AG04449 (cell line): Measurements from ENCODE around the gene PKDREJ.

Experiments
- CTCF ChIA-PET: fragments of 350-600 bp; formaldehyde crosslinking; extraction: SDS; loops from one replicate; lab custom pipeline; 2021; ENCODE audit warnings: antibody characterized with exemption; lab: Yijun Ruan, JAX
- POLR2A ChIA-PET: fragments of 400-600, 350-600 bp; formaldehyde crosslinking; extraction: SDS; loops from one replicate; lab custom pipeline; 2020; ENCODE audit warnings: antibody characterized with exemption, inconsistent platforms; lab: Yijun Ruan, JAX
- DNase-seq: peaks from one replicate; pipeline ENCODE4 v3.0.0-alpha.2; 2010; ENCODE audit warnings: low read depth, low spot score
- H3K4me3 ChIP-seq: 2 replicates; pipeline ENCODE4 v1.5.1; 2011; ENCODE audit warnings: low read depth, mild to moderate bottlenecking, control low read depth, low read length
- CTCF ChIP-seq: IDR thresholded peaks from one replicate; pipeline ENCODE4 v1.5.1; 2011; ENCODE audit warnings: mild to moderate bottlenecking, moderate library complexity, low read length, control low read depth, inconsistent platforms; ENCODE audit not compliant: insufficient read depth; ENCODE audit errors: missing control alignments

The PKDREJ gene

DNA sequence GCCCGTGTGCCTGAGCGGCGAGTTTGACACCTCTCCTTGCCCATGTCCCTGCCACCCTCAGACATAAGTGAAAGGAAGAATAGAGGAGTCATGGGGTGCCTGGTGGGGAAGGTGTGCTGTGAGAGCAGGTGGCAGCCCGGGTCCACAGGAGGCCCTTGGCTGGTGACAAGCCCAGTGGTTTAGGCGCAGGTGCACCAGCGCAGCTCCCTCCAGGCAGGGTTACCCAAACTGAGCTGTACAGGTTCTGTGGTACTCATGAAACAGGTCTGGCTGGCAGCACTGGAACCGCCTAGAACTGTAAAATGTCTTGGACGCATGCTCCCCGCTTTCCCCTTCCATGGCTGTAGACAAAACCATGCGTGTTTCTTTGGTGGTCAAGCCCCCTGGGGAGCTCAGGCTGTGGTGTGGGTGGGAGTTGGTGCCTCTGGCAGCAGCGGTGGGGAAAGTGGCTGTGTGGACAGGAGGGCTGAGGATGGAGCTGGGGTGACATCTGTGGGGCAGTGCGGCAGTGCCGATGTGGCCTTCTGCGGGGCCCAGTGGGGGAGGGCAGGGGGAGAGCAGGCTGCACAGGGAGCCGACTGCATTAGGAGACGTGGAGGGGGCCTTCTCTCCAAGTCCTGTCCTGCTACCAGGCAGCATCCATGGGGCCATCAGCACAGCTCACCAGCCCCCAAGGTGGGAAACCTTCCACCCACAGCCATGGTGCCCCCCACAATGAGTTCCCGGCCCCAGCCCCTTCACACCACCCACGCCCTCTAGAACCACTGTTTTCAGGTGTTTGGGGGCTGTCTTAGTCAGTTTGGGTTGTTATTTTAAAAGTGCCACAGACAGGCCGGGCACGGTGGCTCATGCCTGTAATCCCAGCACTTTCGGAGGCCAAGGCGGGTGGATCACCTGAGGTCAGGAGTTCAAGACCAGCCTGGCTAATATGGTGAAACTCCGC lies 28.0 kb upstream of the PKDREJ start:
- H3K4me3 ChIP-seq, result no peak overlapping the region
- TF ChIP-seq CTCF, result no peak
- no peak for DNase-seq
- ChIA-PET CTCF (no interaction called here), POLR2A (no interaction called here)

GRCh38 chr22:46290121-46290842 lies 27.1 kb upstream of the PKDREJ start:
- no peak overlapping the region for H3K4me3 ChIP-seq
- no peak for DNase-seq
- POLR2A ChIA-PET, result no interaction called here
- TF ChIP-seq CTCF, result no peak
- CTCF ChIA-PET, result interaction anchor here (0.7 to 1.1 kb wide), 2 partner anchors 9 to 46 kb away, joined by 3 to 4 read pairs; no protein-coding TSS in a partner anchor

DNA sequence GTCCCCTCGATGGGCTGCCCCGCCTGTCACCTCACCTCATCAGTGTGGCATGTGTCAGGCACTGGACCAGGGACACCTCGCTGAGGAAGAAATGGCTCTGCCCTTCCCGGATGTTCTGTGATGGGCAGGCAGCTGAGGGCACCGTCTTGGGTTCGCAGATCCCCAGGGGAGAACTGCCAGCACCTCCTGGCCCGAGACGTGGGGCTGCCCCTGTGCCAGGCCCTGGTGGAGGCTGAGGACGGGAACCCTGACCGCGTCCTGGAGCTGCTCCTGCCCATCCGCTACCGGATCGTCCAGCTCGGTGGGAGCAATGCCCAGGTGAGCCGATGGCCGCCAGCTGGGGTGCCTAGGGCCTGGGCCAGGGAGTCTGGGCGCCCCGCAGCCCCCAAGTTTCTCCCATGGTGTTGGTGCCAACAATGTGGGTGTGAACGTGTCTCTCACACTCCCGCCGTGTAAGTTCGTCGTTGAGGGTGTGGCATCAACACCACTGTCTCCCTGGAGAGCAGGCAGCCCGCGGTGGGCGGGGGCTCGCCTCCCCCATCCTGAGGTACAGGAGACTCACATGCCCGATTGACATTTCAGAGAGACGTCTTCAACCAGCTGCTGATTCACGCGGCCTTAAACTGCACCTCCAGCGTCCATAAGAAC lies 26.2 kb upstream of the PKDREJ start:
- no peak overlapping the region for H3K4me3 ChIP-seq
- CTCF ChIA-PET, result interaction anchor here (0.7 to 1.1 kb wide), 2 partner anchors 8 to 45 kb away, joined by 3 to 4 read pairs; no protein-coding TSS in a partner anchor
- DNase-seq, result no peak
- POLR2A ChIA-PET, result no interaction called here
- no peak for TF ChIP-seq CTCF

GRCh38 chr22:46288846-46289243 lies 25.7 kb upstream of the PKDREJ start:
- no peak overlapping the region for H3K4me3 ChIP-seq
- DNase-seq, result no peak
- CTCF ChIA-PET, result no interaction called here
- POLR2A ChIA-PET, result interaction anchor here (0.9 kb wide), 1 partner anchor 10 kb away, joined by 3 read pairs; no protein-coding TSS in a partner anchor
- TF ChIP-seq CTCF, result no peak

DNA sequence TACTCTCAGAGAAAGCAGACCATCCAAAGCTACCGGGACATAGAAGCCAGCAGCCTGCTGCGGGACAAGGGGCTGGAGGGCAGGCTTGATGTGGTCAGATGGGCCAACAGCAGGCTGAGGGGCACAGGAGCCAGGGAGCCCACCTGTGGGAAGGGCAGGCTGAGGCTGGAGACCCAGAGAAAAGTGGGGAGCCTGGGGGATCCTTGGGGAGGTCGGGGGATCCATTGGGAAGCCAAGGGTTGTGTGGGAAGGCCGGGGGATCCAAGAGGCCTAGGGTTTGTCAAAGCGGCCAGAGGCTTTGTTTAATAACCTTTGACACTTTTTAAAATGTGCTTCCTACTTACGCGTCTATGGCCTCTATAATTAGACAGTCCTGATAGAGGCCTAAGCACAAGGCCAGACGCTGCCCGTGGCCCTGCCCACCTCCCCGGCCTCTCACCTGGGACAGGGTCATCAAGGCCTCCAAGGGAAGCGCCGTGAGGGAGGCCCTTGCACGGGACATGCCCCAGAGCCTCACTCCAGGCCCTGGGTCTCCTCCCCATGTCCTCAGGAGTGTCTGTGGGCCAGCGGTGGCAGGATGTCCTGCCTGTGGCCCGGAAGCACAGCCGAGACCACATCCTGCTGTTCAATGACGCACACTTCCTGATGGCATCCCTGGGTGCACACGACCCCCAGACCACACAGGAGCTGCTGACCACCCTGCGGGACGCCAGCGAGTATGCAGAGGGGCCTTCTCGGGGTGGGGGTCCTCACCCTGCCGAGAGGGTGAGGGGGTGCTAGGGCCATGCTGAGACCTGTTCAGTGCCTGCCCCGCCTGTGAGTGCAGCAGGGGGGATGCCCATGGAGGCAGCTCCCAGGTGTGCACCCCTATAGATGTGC lies 25.0 kb upstream of the PKDREJ start:
- no peak for TF ChIP-seq CTCF
- H3K4me3 ChIP-seq, result no peak overlapping the region
- CTCF ChIA-PET, result no interaction called here
- no peak for DNase-seq
- POLR2A ChIA-PET, result interaction anchor here (0.6 to 0.9 kb wide), 2 partner anchors 9 to 11 kb away, joined by 3 to 5 read pairs; no protein-coding TSS in a partner anchor
